Measurements from ENCODE around the gene SLC22A4. TPM values are rescaled to one million over a fixed set of nuclear protein-coding genes. Genes with fewer than 3 reads are reported as not detected.

SLC22A4 gene
- total RNA-seq, 1 donor from 2014 or later, result 2.1 TPM

- TF ChIP-seq CTCF (IDR thresholded peaks at IDR 0.05; ENCODE audit: unreplicated experiment), result no peak
- Mint-ChIP-seq H3K9me3 (no peaks in the 10 kb centered on the region), H3K4me1 (peaks cover 5% of the 10 kb centered on the region), H3K4me3 (no peak overlapping the region), H3K27me3 (ENCODE audit: low read depth) (no peaks in the 10 kb centered on the region), H3K27ac (no peak overlapping the region), H3K36me3 (no peaks in the 10 kb centered on the region)
- DNase-seq (ENCODE audit: low spot score in 2 of 2, unreplicated experiment in 2 of 2), result no peak
Observed at GRCh38 chr5:132253008-132253441, 41.2 kb upstream of the SLC22A4 start.

- Mint-ChIP-seq H3K27ac (no peak overlapping the region), H3K27me3 (ENCODE audit: low read depth) (no peaks in the 10 kb centered on the region), H3K36me3 (no peaks in the 10 kb centered on the region), H3K4me1 (peaks cover 11% of the 10 kb centered on the region), H3K9me3 (no peaks in the 10 kb centered on the region), H3K4me3 (no peak overlapping the region)
- DNase-seq (ENCODE audit: low spot score in 2 of 2, unreplicated experiment in 2 of 2), result no peak
- no peak for TF ChIP-seq CTCF (IDR thresholded peaks at IDR 0.05; ENCODE audit: unreplicated experiment)
Observed at GRCh38 chr5:132253452-132254320, 40.5 kb upstream of the SLC22A4 start.

GRCh38 chr5:132254321-132254977, 39.7 kb upstream of the SLC22A4 start:
- H3K9me3 Mint-ChIP-seq, result no peaks in the 10 kb centered on the region
- DNase-seq (ENCODE audit: low spot score in 2 of 2, unreplicated experiment in 2 of 2), result no peak

GRCh38 chr5:132256086-132256782, 38.0 kb upstream of the SLC22A4 start:
- H3K4me3 Mint-ChIP-seq, result peak overlapping the region; percentile 81

More at GRCh38 chr5:132254321-132254977, 39.7 kb upstream of the SLC22A4 start:
- Mint-ChIP-seq H3K27ac (no peak overlapping the region), H3K4me3 (no peak overlapping the region), H3K4me1 (peaks cover 18% of the 10 kb centered on the region), H3K27me3 (ENCODE audit: low read depth) (no peaks in the 10 kb centered on the region), H3K36me3 (no peaks in the 10 kb centered on the region)
- no peak for TF ChIP-seq CTCF (IDR thresholded peaks at IDR 0.05; ENCODE audit: unreplicated experiment)

More at GRCh38 chr5:132256086-132256782, 38.0 kb upstream of the SLC22A4 start:
- DNase-seq (ENCODE audit: low spot score in 2 of 2, unreplicated experiment in 2 of 2), result no peak
- peaks cover 32% of the 10 kb centered on the region for H3K4me1 Mint-ChIP-seq
- H3K9me3 Mint-ChIP-seq, result no peaks in the 10 kb centered on the region
- no peaks in the 10 kb centered on the region for H3K27me3 Mint-ChIP-seq (ENCODE audit: low read depth)
- H3K27ac Mint-ChIP-seq, result peak overlapping the region; percentile 66
- H3K36me3 Mint-ChIP-seq, result peaks cover 4% of the 10 kb centered on the region
- TF ChIP-seq CTCF (IDR thresholded peaks at IDR 0.05; ENCODE audit: unreplicated experiment), result no peak
